NAMALWA (cell line): ENCODE data around the gene PSAP.
A peak's percentile ranks its signal among the peaks of the same experiment; 100 is the strongest.

Experiments used
- DNase-seq: peaks from one replicate; pipeline ENCODE4 v3.0.0-alpha.2; 2015; ENCODE audit warnings: low spot score

PSAP gene

GRCh38 chr10:71844695-71845094, 6.4 kb downstream of the PSAP start:
- no peak for DNase-seq

GRCh38 chr10:71844084-71844483, 7.0 kb downstream of the PSAP start:
- DNase-seq, result no peak

- no peak for DNase-seq
Measured at GRCh38 chr10:71842856-71843686, 8.0 kb downstream of the PSAP start.

- no peak for DNase-seq
Measured at GRCh38 chr10:71842422-71842821, 8.6 kb downstream of the PSAP start.

GRCh38 chr10:71840958-71841335, 10.1 kb downstream of the PSAP start:
- no peak for DNase-seq

GRCh38 chr10:71840177-71840957, 10.7 kb downstream of the PSAP start:
- DNase-seq, result no peak

GRCh38 chr10:71838264-71839211, 12.5 kb downstream of the PSAP start:
- no peak for DNase-seq

- DNase-seq, result peak; percentile 76
Measured at GRCh38 chr10:71837098-71837827, 13.8 kb downstream of the PSAP start.

- DNase-seq, result no peak
Measured at GRCh38 chr10:71836596-71836974, 14.5 kb downstream of the PSAP start.

- peak; percentile 96 for DNase-seq
Measured at GRCh38 chr10:71835671-71836595, 15.1 kb downstream of the PSAP start.

GRCh38 chr10:71834343-71834674, 16.7 kb downstream of the PSAP start:
- DNase-seq, result no peak

GRCh38 chr10:71833451-71834342, 17.4 kb downstream of the PSAP start:
- DNase-seq, result no peak

GRCh38 chr10:71832967-71833366, 18.1 kb downstream of the PSAP start:
- DNase-seq, result peak; percentile 28

GRCh38 chr10:71831646-71832552, 19.2 kb downstream of the PSAP start:
- no peak for DNase-seq

GRCh38 chr10:71830726-71831125, 20.3 kb downstream of the PSAP start:
- DNase-seq, result no peak

GRCh38 chr10:71829896-71830295, 21.2 kb downstream of the PSAP start:
- DNase-seq, result no peak

- peak; percentile 17 for DNase-seq
Measured at GRCh38 chr10:71829171-71829570, 21.9 kb downstream of the PSAP start.

GRCh38 chr10:71828702-71829101, 22.3 kb downstream of the PSAP start:
- no peak for DNase-seq
